Cardiac muscle cell (in vitro differentiated cells and primary cell): Measurements from ENCODE around the gene FAM177B. TPM values are rescaled to one million over a fixed set of nuclear protein-coding genes. Genes with fewer than 3 reads are reported as not detected.

Experiments used
- DNase-seq, 2 donors: peaks; one replicate each; pipeline versions ENCODE4 v3.0.0 to v3.0.0-alpha.2; 2010 to 2017; ENCODE audit warnings: low read depth in 1 of 2, low spot score in 1 of 2
- H3K27ac ChIP-seq: fragments of 200-600 bp; sonication (generic); 2 replicates; pipeline ENCODE4 v1.5.1; 2016
- H3K27me3 ChIP-seq: fragments of 200-600 bp; sonication (generic); 2 replicates; pipeline ENCODE4 v1.6.0; 2016; ENCODE audit warnings: control low read depth
- H3K36me3 ChIP-seq: fragments of 200-600 bp; sonication (generic); 2 replicates; pipeline ENCODE4 v1.5.1; 2016; ENCODE audit warnings: control low read depth
- H3K4me1 ChIP-seq: fragments of 200-600 bp; sonication (generic); 2 replicates; pipeline ENCODE4 v1.8.1; 2017; ENCODE audit warnings: low read depth, mild to moderate bottlenecking, mixed run types
- H3K4me3 ChIP-seq: fragments of 200-600 bp; sonication (generic); 2 replicates; pipeline ENCODE4 v1.5.1; 2016; ENCODE audit warnings: mild to moderate bottlenecking
- H3K9me3 ChIP-seq: fragments of 200-600 bp; sonication (generic); 2 replicates; pipeline ENCODE4 v1.5.1; 2017; ENCODE audit warnings: low read depth, mild to moderate bottlenecking, control low read depth
- CTCF ChIP-seq: IDR thresholded peaks from 2 replicates; pipeline ENCODE4 v1.5.1; 2012; ENCODE audit warnings: low read depth, mild to moderate bottlenecking, low read length
- polyA plus RNA-seq: library from polyadenylated mRNA; unstranded; fragments of >200 nt; fragmentation: Nextera tagmentation; extraction: Ambion mirVana; gene quantifications from 2 replicates; pipeline ENCODE4 v1.2.1, GENCODE V29; 2016
- total RNA-seq: library from RNA; depleted of rRNA; stranded (reverse); fragments of >200 nt; gene quantifications from 2 replicates; pipeline ENCODE4 v1.2.3, GENCODE V29; 2016

FAM177B gene
- total RNA-seq (not detected in 2 replicates), polyA plus RNA-seq (not detected in 2 replicates)

GRCh38 chr1:222736972-222737371 lies at the start of gene FAM177B:
FAM177B (plus strand) TSS chr1:222737202; CDS start chr1:222746546, 9,344 bp downstream.
- Histone ChIP-seq H3K4me1 (no peaks in the 10 kb centered on the region), H3K27ac (no peak within 1 kb of the TSS), H3K27me3 (no peaks in the 10 kb centered on the region), H3K36me3 (peaks cover 30% of the 10 kb centered on the region), H3K4me3 (no peak within 1 kb of the TSS), H3K9me3 (no peaks in the 10 kb centered on the region)
- no peak for DNase-seq
- TF ChIP-seq CTCF: no peak

GRCh38 chr1:222691016-222691415 lies 46.0 kb upstream of the FAM177B start:
- Histone ChIP-seq H3K27me3 (no peaks in the 10 kb centered on the region), H3K36me3 (peaks cover 21% of the 10 kb centered on the region), H3K4me3 (no peak overlapping the region), H3K9me3 (no peaks in the 10 kb centered on the region), H3K4me1 (no peaks in the 10 kb centered on the region), H3K27ac (no peak overlapping the region)
- no peak for DNase-seq
- no peak for TF ChIP-seq CTCF

GRCh38 chr1:222694927-222695326 lies 42.1 kb upstream of the FAM177B start:
- Histone ChIP-seq H3K27ac (no peak overlapping the region), H3K4me1 (no peaks in the 10 kb centered on the region), H3K27me3 (no peaks in the 10 kb centered on the region), H3K4me3 (no peak overlapping the region), H3K9me3 (no peaks in the 10 kb centered on the region), H3K36me3 (peaks cover 15% of the 10 kb centered on the region)
- DNase-seq: no peak
- no peak for TF ChIP-seq CTCF

- no peak for TF ChIP-seq CTCF
- no peak overlapping the region for H3K4me3 ChIP-seq
- H3K4me1 ChIP-seq: no peaks in the 10 kb centered on the region
- H3K27me3 ChIP-seq: no peaks in the 10 kb centered on the region
- peaks cover 15% of the 10 kb centered on the region for H3K36me3 ChIP-seq
- H3K27ac ChIP-seq: no peak overlapping the region
- no peak for DNase-seq
- H3K9me3 ChIP-seq: no peaks in the 10 kb centered on the region
Measured at GRCh38 chr1:222696741-222697140, 40.3 kb upstream of the FAM177B start.

GRCh38 chr1:222697203-222697602 lies 39.8 kb upstream of the FAM177B start:
- H3K4me1 ChIP-seq: no peaks in the 10 kb centered on the region
- H3K9me3 ChIP-seq: no peaks in the 10 kb centered on the region
- no peak overlapping the region for H3K27ac ChIP-seq
- no peak for DNase-seq
- H3K27me3 ChIP-seq: no peaks in the 10 kb centered on the region
- H3K36me3 ChIP-seq: peaks cover 20% of the 10 kb centered on the region
- no peak for TF ChIP-seq CTCF
- no peak overlapping the region for H3K4me3 ChIP-seq

GRCh38 chr1:222697826-222698225 lies 39.2 kb upstream of the FAM177B start:
- H3K4me1 ChIP-seq: no peaks in the 10 kb centered on the region
- H3K36me3 ChIP-seq: peaks cover 23% of the 10 kb centered on the region
- H3K4me3 ChIP-seq: no peak overlapping the region
- H3K27ac ChIP-seq: no peak overlapping the region
- H3K9me3 ChIP-seq: no peaks in the 10 kb centered on the region
- no peaks in the 10 kb centered on the region for H3K27me3 ChIP-seq
- no peak for TF ChIP-seq CTCF
- DNase-seq: peak in 1 of 2 donors; percentile 65
